GM10847 (cell line): ENCODE results near the gene RABL2B.

Experiments used
- POLR2A ChIP-seq: IDR thresholded peaks from 2 replicates; pipeline ENCODE4 v1.6.1; 2011; ENCODE audit not compliant: insufficient read length; ENCODE audit errors: extremely low read depth

RABL2B gene

GRCh38 chr22:50729391-50730012 lies 53.9 kb downstream of the RABL2B start:
- no peak for TF ChIP-seq POLR2A

GRCh38 chr22:50728523-50728931 lies 54.9 kb downstream of the RABL2B start:
- no peak for TF ChIP-seq POLR2A

GRCh38 chr22:50727678-50728522 lies 55.5 kb downstream of the RABL2B start:
- TF ChIP-seq POLR2A, result no peak

- TF ChIP-seq POLR2A, result no peak
These were observed 56.6 kb downstream of the RABL2B start for GRCh38 chr22:50726643-50727340.

GRCh38 chr22:50725597-50725996 lies 57.8 kb downstream of the RABL2B start:
- no peak for TF ChIP-seq POLR2A

GRCh38 chr22:50724616-50725015 lies 58.8 kb downstream of the RABL2B start:
- no peak for TF ChIP-seq POLR2A

- no peak for TF ChIP-seq POLR2A
These were observed 59.4 kb downstream of the RABL2B start for GRCh38 chr22:50723991-50724390.

- no peak for TF ChIP-seq POLR2A
These were observed 60.6 kb downstream of the RABL2B start for GRCh38 chr22:50722716-50723428.

- TF ChIP-seq POLR2A, result no peak
These were observed 61.3 kb downstream of the RABL2B start for GRCh38 chr22:50722048-50722701.

GRCh38 chr22:50721257-50721844 lies 62.1 kb downstream of the RABL2B start:
- no peak for TF ChIP-seq POLR2A

GRCh38 chr22:50720301-50721256 lies 62.9 kb downstream of the RABL2B start:
- no peak for TF ChIP-seq POLR2A

- TF ChIP-seq POLR2A, result no peak
These were observed 63.6 kb downstream of the RABL2B start for GRCh38 chr22:50719814-50720300.

GRCh38 chr22:50718352-50718709 lies 65.1 kb downstream of the RABL2B start:
- TF ChIP-seq POLR2A, result no peak
